Measurements from ENCODE around the gene SMIM1.
A peak's percentile ranks its signal among the peaks of the same experiment; 100 is the strongest.
"Not testable (repeated sequence)": the region's sequence is repeated elsewhere in the genome, so short reads cannot be mapped to it uniquely, and the experiment has no call there.

Gene SMIM1

GRCh38 chr1:3772715-3773571, at the start of gene SMIM1:
Gene SMIM1, plus strand, starts transcription at chr1:3772749. Its CDS starts 2,625 bp downstream, at chr1:3775374.
- FAIRE-seq (no peak), DNase-seq (ENCODE audit: low spot score) (no peak)

DNA sequence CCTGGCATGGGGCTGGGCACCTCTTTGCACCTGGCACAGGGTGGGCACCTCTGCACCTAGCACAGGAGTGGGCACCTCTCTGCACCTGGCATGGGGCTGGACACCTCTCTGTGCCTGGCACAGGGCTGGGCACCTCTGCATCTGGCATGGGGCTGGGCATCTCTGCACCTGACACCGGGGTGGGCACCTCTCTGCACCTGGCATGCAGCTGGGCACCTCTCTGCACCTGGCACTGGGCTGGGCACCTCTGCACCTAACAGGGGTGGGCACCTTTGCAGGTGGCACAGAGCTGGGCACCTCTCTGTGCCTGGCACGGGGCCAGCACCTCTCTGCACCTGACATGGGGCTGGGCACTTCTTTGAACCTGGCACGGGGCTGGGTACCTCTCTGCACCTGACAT, 49.7 kb upstream of the SMIM1 start:
- FAIRE-seq, result no peak
- DNase-seq (ENCODE audit: low spot score), result no peak

DNA sequence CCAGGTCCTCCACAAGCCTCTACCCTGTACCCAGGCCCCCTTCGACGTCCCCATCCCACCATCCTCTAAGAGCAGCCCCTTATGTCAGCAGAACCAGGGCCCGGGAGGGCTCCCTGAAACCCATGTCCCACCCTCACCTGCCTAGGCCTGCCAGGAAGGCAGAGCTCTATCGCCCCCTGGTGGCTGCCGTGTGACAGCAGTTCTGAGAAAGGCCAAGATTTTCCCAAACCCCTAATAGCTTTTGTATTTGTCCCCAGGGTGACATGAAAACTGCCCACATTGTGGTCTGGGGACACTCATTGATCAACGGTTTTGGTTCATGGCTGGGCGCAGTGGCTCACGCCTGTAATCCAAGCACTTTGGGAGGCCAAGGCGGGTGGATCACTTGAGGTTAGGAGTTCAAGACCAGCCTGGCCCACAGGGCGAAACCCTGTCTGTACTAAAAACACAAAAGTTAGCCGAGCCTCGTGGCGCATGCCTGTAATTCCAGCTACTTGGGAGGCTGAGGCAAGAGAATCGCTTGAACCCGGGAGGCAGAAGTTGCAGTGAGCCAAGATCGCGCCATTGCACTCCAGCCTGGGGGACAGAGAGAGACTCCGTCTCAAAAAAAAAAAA, 48.0 kb upstream of the SMIM1 start:
- DNase-seq (ENCODE audit: low spot score), result peak; percentile 57
- not testable (repeated sequence) for FAIRE-seq

DNA sequence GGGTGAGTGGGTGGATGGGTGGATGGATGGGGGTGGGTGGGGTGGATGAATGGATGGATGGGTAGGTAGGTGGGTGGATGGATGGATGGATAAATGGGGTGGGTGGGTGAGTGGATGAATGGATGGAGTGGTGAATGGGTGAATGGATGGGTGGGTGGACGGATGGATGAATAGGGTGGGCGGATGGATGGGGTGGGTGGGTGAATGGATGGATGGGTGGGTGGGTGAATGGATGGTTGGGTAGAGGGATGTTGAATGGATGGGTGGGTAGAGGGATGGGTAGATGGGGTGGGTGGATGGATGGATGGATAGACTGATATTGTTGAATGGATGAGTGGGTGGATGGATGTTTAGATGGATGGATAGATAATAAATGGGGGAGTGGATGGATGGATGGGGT, 47.2 kb upstream of the SMIM1 start:
- no peak for FAIRE-seq
- DNase-seq (ENCODE audit: low spot score), result no peak

- DNase-seq (ENCODE audit: low spot score), result no peak
- no peak for FAIRE-seq
Measured at GRCh38 chr1:3727042-3727824, 45.3 kb upstream of the SMIM1 start.

- FAIRE-seq, result no peak
- no peak for DNase-seq (ENCODE audit: low spot score)
Measured at GRCh38 chr1:3727825-3728776, 44.4 kb upstream of the SMIM1 start.

DNA sequence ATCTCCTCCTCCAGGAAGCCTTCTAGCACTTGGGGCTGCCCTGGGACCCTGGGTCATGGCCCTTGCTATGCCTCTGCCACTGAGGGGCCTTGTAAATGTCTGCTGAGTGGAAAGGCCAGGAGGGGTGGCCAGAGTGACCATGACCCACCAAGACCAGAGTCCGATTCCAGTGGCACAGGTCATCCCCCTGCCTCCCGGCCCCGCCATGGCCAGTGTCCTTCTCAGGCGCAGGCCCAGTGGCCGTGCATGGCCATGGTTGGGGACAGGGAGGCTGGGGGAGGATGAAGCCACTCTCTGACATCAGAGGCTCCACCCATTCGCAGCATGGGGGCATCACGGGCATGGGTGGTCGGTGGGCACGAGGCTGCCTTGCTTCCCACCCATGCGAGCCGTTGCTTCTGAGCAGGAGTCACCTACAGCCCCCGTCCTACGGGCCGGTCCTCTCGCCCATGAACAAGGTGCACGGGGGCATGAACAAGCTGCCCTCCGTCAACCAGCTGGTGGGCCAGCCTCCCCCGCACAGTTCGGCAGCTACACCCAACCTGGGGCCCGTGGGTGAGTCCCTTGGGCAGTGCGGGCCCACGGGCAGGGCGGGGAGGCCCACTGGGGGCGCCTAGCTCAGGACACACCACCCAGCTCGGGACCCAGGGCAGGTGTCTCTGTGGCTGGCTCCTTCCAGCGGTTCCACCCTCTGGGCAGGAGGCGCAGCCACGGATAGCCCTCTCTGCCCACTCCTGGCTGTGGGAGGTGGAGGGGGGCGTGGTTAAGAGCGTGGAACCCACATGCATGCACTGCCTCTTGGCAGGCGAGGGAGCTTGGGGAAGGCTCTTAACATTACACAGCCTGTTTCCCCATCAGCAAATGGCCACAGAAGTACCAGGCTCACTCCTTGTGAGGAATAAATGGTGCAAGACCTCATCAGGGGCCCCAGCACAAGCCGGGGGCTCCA, 42.7 kb upstream of the SMIM1 start:
- FAIRE-seq (no peak), DNase-seq (ENCODE audit: low spot score) (no peak)

GRCh38 chr1:3730543-3731247, 41.9 kb upstream of the SMIM1 start:
- DNase-seq (ENCODE audit: low spot score) (no peak), FAIRE-seq (no peak)

GRCh38 chr1:3731583-3732433, 40.7 kb upstream of the SMIM1 start:
- no peak for FAIRE-seq
- DNase-seq (ENCODE audit: low spot score), result no peak

DNA sequence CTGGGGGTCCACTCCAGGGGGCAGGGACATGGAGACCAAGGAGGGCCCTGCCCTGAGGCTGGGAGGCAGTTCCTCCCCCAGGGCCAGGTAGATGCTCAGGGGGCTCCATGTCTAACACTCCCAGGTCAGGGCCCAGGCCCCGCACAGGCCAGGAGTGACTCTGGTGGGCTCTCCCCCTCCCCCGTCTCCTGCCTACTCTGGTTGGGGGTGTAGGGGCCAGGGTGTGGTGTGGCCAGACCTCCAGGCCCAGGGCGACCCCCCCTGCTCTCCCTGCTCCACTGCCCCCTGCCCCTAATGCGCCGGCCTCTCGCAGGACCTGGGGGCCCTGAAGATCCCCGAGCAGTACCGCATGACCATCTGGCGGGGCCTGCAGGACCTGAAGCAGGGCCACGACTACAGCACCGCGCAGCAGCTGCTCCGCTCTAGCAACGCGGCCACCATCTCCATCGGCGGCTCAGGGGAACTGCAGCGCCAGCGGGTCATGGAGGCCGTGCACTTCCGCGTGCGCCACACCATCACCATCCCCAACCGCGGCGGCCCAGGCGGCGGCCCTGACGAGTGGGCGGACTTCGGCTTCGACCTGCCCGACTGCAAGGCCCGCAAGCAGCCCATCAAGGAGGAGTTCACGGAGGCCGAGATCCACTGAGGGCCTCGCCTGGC, 40.0 kb upstream of the SMIM1 start:
- FAIRE-seq, result no peak
- no peak for DNase-seq (ENCODE audit: low spot score)

DNA sequence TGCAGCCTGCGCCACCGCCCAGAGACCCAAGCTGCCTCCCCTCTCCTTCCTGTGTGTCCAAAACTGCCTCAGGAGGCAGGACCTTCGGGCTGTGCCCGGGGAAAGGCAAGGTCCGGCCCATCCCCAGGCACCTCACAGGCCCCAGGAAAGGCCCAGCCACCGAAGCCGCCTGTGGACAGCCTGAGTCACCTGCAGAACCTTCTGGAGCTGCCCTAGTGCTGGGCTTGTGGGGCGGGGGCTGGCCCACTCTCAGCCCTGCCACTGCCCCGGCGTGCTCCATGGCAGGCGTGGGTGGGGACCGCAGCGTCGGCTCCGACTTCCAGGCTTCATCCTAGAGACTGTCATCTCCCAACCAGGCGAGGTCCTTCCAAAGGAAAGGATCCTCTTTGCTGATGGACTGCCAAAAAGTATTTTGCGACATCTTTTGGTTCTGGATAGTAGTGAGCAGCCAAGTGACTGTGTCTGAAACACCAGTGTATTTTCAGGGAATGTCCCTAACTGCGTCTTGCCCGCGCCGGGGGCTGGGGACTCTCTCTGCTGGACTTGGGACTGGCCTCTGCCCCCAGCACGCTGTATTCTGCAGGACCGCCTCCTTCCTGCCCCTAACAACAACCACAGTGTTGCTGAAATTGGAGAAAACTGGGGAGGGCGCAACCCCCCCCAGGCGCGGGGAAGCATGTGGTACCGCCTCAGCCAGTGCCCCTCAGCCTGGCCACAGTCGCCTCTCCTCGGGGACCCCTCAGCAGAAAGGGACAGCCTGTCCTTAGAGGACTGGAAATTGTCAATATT, 39.3 kb upstream of the SMIM1 start:
- no peak for FAIRE-seq
- no peak for DNase-seq (ENCODE audit: low spot score)

- DNase-seq (ENCODE audit: low spot score) (no peak), FAIRE-seq (no peak)
Measured at GRCh38 chr1:3733883-3734589, 38.5 kb upstream of the SMIM1 start.

DNA sequence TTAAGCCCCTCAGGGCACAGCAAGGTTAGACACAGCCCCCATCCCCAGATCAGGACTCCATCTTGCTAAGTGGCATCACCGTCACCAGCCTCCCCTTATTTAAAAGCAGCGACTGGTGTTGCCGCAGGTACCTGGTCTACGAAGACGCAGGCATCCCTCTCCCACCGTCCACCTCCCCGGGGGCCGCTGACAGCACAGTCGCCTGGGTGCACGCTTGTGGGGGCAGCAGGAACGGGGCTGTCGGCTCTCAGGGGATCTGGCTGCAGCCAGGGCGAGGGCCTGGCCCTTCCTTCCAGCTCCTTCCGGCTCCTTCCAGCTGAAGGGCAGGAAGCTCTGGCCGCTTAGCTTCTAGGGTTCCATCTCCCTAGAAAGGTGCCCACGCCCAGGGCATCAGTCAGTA, 37.9 kb upstream of the SMIM1 start:
- DNase-seq (ENCODE audit: low spot score) (no peak), FAIRE-seq (no peak)

GRCh38 chr1:3735027-3735681, 37.4 kb upstream of the SMIM1 start:
- FAIRE-seq (no peak), DNase-seq (ENCODE audit: low spot score) (no peak)

- FAIRE-seq (no peak), DNase-seq (ENCODE audit: low spot score) (no peak)
Measured at GRCh38 chr1:3735688-3736087, 36.9 kb upstream of the SMIM1 start.

DNA sequence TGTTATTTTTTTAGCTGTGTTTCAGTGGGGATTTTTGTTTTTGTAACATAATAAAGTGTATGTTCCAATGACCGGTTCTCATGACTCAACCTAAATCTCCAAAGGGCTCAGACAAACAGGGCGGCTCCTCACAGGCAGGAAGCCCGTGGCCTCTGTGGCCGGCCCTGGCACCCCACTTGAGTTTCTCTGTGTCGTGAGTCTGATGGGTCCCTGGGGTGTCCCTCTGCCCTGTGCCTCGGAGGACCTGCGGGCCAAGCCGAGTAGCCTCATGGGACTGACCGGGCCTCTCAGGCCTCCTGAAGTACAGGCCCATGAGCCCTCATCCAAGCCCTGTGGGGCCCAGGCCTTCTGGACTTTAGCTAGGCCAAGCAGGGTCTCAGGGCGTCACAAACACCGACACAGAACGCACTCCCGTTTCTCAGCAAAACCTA, 36.4 kb upstream of the SMIM1 start:
- DNase-seq (ENCODE audit: low spot score), result no peak
- FAIRE-seq, result no peak

Measured in urothelium cell line (cell line).